H1 (cell line): ENCODE measurements around the gene ZNF281. TPM values are rescaled to one million over a fixed set of nuclear protein-coding genes. Genes with fewer than 3 reads are reported as not detected.

Source experiments
- HDAC2 ChIP-seq, 2 experiments: fragments of 300-600 bp in 1 of 2; sonication (generic) in 1 of 2; IDR thresholded peaks; 2 replicates each; pipeline ENCODE4 v1.6.1; 2011 to 2012; ENCODE audit warnings: low read depth in 2 of 2, low read length in 2 of 2, mild to moderate bottlenecking in 2 of 2, moderate library complexity in 2 of 2, borderline replicate concordance in 1 of 2, inconsistent platforms in 1 of 2
- polyA plus RNA-seq, 7 experiments: library from polyadenylated mRNA; depleted of rRNA in 3 of 7; stranded (reverse) in 5 of 7; unstranded in 2 of 7; fragments of >200 nt in 5 of 7; fragments of 200-250 nt in 2 of 7; gene quantifications; 1 replicate in 5 of 7; 2 replicates in 1 of 7; 4 replicates in 1 of 7; pipeline versions ENCODE4 v1.2.1 to v1.2.3, GENCODE V29; 2011 to 2013; ENCODE audit warnings: missing spikeins in 2 of 7, mixed read lengths in 2 of 7
- total RNA-seq: library from RNA; stranded (reverse); fragmentation: NEBNext Ultra II Directional; extraction: Animal tissue kit (Norgen Biotek cat#: 25700); gene quantifications from 2 replicates; pipeline ENCODE4 v1.2.1, GENCODE V29; 2021

The ZNF281 gene
- total and polyA plus RNA-seq, 2 of the 8 experiments (the other 6 are each of a cell fraction or from before 2014, with no cell fraction given) = 19.5 to 61.4 TPM

DNA sequence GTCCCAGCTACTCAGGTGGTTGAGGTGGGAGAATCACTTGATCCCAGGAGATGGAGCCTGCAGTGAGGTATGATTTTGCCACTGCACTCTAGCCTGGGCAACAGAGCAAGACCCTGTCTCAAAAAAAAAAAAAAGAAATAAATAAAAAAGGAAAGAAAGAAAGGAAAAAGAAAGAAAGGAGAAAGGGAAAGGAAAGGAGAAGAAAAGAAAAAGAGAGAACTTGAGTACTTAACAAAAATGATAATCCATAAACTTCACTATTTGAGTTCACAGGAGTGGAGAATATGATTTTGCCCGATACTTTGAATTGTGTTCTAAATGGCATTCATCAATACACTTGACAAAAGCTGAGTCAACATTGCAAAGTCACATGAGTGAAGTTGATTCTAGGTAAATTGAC is 23.8 kb upstream of the ZNF281 start (continued):
- no peak for TF ChIP-seq HDAC2 (IDR thresholded peaks at IDR 0.05; ENCODE audit: borderline replicate concordance in 1 of 2, low read depth in 2 of 2, low read length in 2 of 2)
- TF ChIP-seq, all 59 proteins: peak for 0
